HepG2 (cell line): ENCODE measurements around the gene SGF29. TPM values are rescaled to one million over a fixed set of nuclear protein-coding genes. Genes with fewer than 3 reads are reported as not detected.

ENCODE experiments used
- BCLAF1 ChIP-seq: fragments of 450-650 bp; IDR thresholded peaks from 2 replicates; pipeline ENCODE4 v1.6.1; 2017; ENCODE audit warnings: mild to moderate bottlenecking
- EHMT2 ChIP-seq: fragments of 200-600 bp; sonication (generic); IDR thresholded peaks from 2 replicates; pipeline ENCODE4 v1.7.0; 2017; ENCODE audit warnings: antibody characterized with exemption, low read depth, low read length, borderline replicate concordance
- FOXA3 ChIP-seq: IDR thresholded peaks from 2 replicates; pipeline ENCODE4 v1.6.1; 2016; ENCODE audit warnings: missing genetic modification reagents, missing compliant biosample characterization
- HDAC6 ChIP-seq: fragments of 200-600 bp; sonication (generic); IDR thresholded peaks from 2 replicates; pipeline ENCODE4 v1.7.0; 2017; ENCODE audit warnings: mild to moderate bottlenecking, antibody characterized with exemption, low read length, low read depth
- HHEX ChIP-seq: IDR thresholded peaks from 2 replicates; pipeline ENCODE4 v1.6.1; 2016; ENCODE audit warnings: control low read depth
- KDM4B ChIP-seq: sonication (generic); formaldehyde crosslinking; IDR thresholded peaks from 2 replicates; pipeline ENCODE4 v1.4.0; 2020; ENCODE audit warnings: missing genetic modification reagents
- LRRFIP1 ChIP-seq: sonication (generic); formaldehyde crosslinking; conservative IDR thresholded peaks from 2 replicates; pipeline ENCODE4 v1.4.0; 2020; ENCODE audit warnings: missing genetic modification reagents
- NFIC ChIP-seq: IDR thresholded peaks from 2 replicates; pipeline ENCODE4 v1.6.1; 2012; ENCODE audit warnings: mild to moderate bottlenecking, low read length, inconsistent platforms
- NFKBIZ ChIP-seq: IDR thresholded peaks from 2 replicates; pipeline ENCODE4 v1.6.1; 2018; ENCODE audit warnings: missing genetic modification reagents, missing compliant biosample characterization
- POLR2AphosphoS5 ChIP-seq: IDR thresholded peaks from 2 replicates; pipeline ENCODE4 v1.6.1; 2012; ENCODE audit warnings: low read depth, low read length
- RFX1 ChIP-seq: fragments of 450-650 bp; IDR thresholded peaks from 2 replicates; pipeline ENCODE4 v1.6.1; 2017
- SPEN ChIP-seq: sonication (generic); formaldehyde crosslinking; IDR thresholded peaks from 2 replicates; pipeline ENCODE4 v1.5.1; 2020; ENCODE audit warnings: low read depth, mild to moderate bottlenecking, missing genetic modification reagents
- SRY ChIP-seq: sonication (generic); formaldehyde crosslinking; IDR thresholded peaks from 2 replicates; pipeline ENCODE4 v1.8.0; 2022; ENCODE audit warnings: mild to moderate bottlenecking, missing genetic modification reagents
- THYN1 ChIP-seq: sonication (generic); formaldehyde crosslinking; IDR thresholded peaks from 2 replicates; pipeline ENCODE4 v1.8.1; 2023; ENCODE audit warnings: low read depth, mild to moderate bottlenecking, moderate library complexity, missing genetic modification reagents, borderline replicate concordance
- ZBTB1 ChIP-seq: sonication (generic); formaldehyde crosslinking; IDR thresholded peaks from 2 replicates; pipeline ENCODE4 v1.4.0; 2020; ENCODE audit warnings: missing genetic modification reagents, borderline replicate concordance
- ZBTB4 ChIP-seq: sonication (generic); formaldehyde crosslinking; IDR thresholded peaks from 2 replicates; pipeline ENCODE4 v1.4.0; 2020; ENCODE audit warnings: missing genetic modification reagents, mild to moderate bottlenecking, borderline replicate concordance
- ZC3H4 ChIP-seq: sonication (generic); formaldehyde crosslinking; IDR thresholded peaks from 2 replicates; pipeline ENCODE4 v1.4.0; 2020; ENCODE audit warnings: missing genetic modification reagents, borderline replicate concordance
- ZNF264 ChIP-seq: sonication (generic); formaldehyde crosslinking; IDR thresholded peaks from 2 replicates; pipeline ENCODE4 v1.4.0; 2020; ENCODE audit warnings: missing genetic modification reagents
- ZNF446 ChIP-seq: sonication (generic); formaldehyde crosslinking; IDR thresholded peaks from 2 replicates; pipeline ENCODE4 v1.5.0; 2020; ENCODE audit warnings: mild to moderate bottlenecking, missing genetic modification reagents
- ZNF567 ChIP-seq: sonication (generic); formaldehyde crosslinking; IDR thresholded peaks from 2 replicates; pipeline ENCODE4 v1.8.1; 2023; ENCODE audit warnings: mild to moderate bottlenecking, missing genetic modification reagents, borderline replicate concordance
- ZNF75D ChIP-seq: sonication (generic); formaldehyde crosslinking; IDR thresholded peaks from 2 replicates; pipeline ENCODE4 v1.8.1; 2023; ENCODE audit warnings: missing genetic modification reagents, mild to moderate bottlenecking, borderline replicate concordance
- ZNF761 ChIP-seq: sonication (generic); formaldehyde crosslinking; conservative IDR thresholded peaks from 2 replicates; pipeline ENCODE4 v1.4.0; 2020; ENCODE audit warnings: mild to moderate bottlenecking, missing genetic modification reagents
- polyA plus RNA-seq, 8 experiments: library from polyadenylated mRNA; depleted of rRNA in 3 of 8; stranded (reverse) in 7 of 8; unstranded in 1 of 8; fragments of >200 nt; fragmentation: Illumina TruSeq in 4 of 8; extraction: Trizol in 4 of 8; gene quantifications; 2 replicates each; pipeline versions ENCODE4 v1.2.1 to v1.2.3, GENCODE V29; 2011 to 2016; ENCODE audit warnings: low read depth in 4 of 8, missing spikeins in 1 of 8, mixed read lengths in 1 of 8; ENCODE audit not compliant: insufficient read depth in 1 of 8
- total RNA-seq, 5 experiments: library from RNA; depleted of rRNA; stranded (reverse); fragments of >200 nt; fragmentation: Illumina TruSeq; extraction: Trizol; gene quantifications; 2 replicates each; pipeline ENCODE4 v1.2.3, GENCODE V29; 2016; ENCODE audit warnings: low read depth in 1 of 5

Gene SGF29
- total and polyA plus RNA-seq, 2 of the 13 experiments (the other 11 are each of a cell fraction or from before 2014, with no cell fraction given), result 5.0 to 29.4 TPM

- TF ChIP-seq ZNF761 (CRISPR knock-in tag) (no peak), SRY (no peak), ZBTB1 (CRISPR knock-in tag) (no peak), FOXA3 (CRISPR knock-in tag) (no peak), NFKBIZ (CRISPR knock-in tag) (no peak), ZNF75D (CRISPR knock-in tag) (no peak), EHMT2 (no peak), HHEX (no peak), ZNF446 (CRISPR knock-in tag) (no peak), NFIC (no peak), RFX1 (no peak), ZC3H4 (CRISPR knock-in tag) (no peak), ZNF264 (CRISPR knock-in tag) (no peak), LRRFIP1 (CRISPR knock-in tag) (no peak), BCLAF1 (no peak), THYN1 (CRISPR knock-in tag) (no peak), KDM4B (CRISPR knock-in tag) (no peak), POLR2AphosphoS5 (peak; percentile 30; the same call in 1 of the 2 replicates), SPEN (CRISPR knock-in tag) (peak; percentile 37; the same call in 1 of the 2 replicates), ZBTB4 (CRISPR knock-in tag) (no peak; the same call in 1 of the 2 replicates), ZNF567 (CRISPR knock-in tag) (no peak), HDAC6 (no peak)
These were observed 21.7 kb upstream of the SGF29 start (continued) for GRCh38 chr16:28531777-28532744.
